CD4-positive, alpha-beta memory T cell (primary cell): ENCODE results near the gene PHKA2. TPM values are rescaled to one million over a fixed set of nuclear protein-coding genes. Genes with fewer than 3 reads are reported as not detected.

Experiments
- CTCF ChIA-PET: fragments of 350-600 bp; sonication (Branson Sonifier 250); formaldehyde crosslinking; loops from one replicate; lab custom pipeline; 2021; ENCODE audit warnings: inconsistent platforms; ENCODE audit not compliant: partially characterized antibody; lab: Charles Lee
- POLR2A ChIA-PET: fragments of 350-600 bp; sonication (Branson Sonifier 250); formaldehyde crosslinking; loops from one replicate; lab custom pipeline; 2021; ENCODE audit not compliant: partially characterized antibody; lab: Charles Lee
- DNase-seq, 5 donors: peaks; one replicate each; pipeline versions ENCODE4 v3.0.0 to v3.0.0-alpha.2; 2020 to 2022; ENCODE audit warnings: mixed read lengths in 1 of 5
- H3K27ac ChIP-seq: one replicate; pipeline ENCODE4 v1.7.0; 2013; ENCODE audit warnings: low read depth, low read length
- H3K27me3 ChIP-seq: 2 replicates; pipeline ENCODE4 v1.7.0; 2013; ENCODE audit warnings: mild to moderate bottlenecking, low read length, moderate library complexity; ENCODE audit not compliant: insufficient read depth
- H3K36me3 ChIP-seq: 2 replicates; pipeline ENCODE4 v1.7.0; 2013; ENCODE audit warnings: mild to moderate bottlenecking, low read length, moderate library complexity; ENCODE audit not compliant: insufficient read depth
- H3K4me1 ChIP-seq: 2 replicates; pipeline ENCODE4 v1.7.0; 2013; ENCODE audit warnings: mild to moderate bottlenecking, low read length, moderate library complexity; ENCODE audit not compliant: insufficient read depth
- H3K4me3 ChIP-seq, 2 donors: one replicate each; pipeline ENCODE4 v1.7.0; 2013; ENCODE audit warnings: low read length in 2 of 2, mild to moderate bottlenecking in 1 of 2
- H3K9me3 ChIP-seq, 2 donors: one replicate each; pipeline ENCODE4 v1.7.0; 2013; ENCODE audit warnings: low read length in 2 of 2, control low read depth in 1 of 2; ENCODE audit not compliant: control insufficient read depth in 1 of 2
- H3K27ac Mint-ChIP-seq, 7 donors: one replicate each; pipeline ENCODE4 v1.8.0; 2020 to 2021; ENCODE audit warnings: mixed read lengths in 7 of 7, mild to moderate bottlenecking in 6 of 7, inconsistent platforms in 3 of 7, moderate library complexity in 3 of 7
- H3K27me3 Mint-ChIP-seq, 2 donors: one replicate each; pipeline ENCODE4 v1.8.0; 2020 to 2021; ENCODE audit warnings: mixed read lengths in 2 of 2
- H3K36me3 Mint-ChIP-seq, 2 donors: one replicate each; pipeline ENCODE4 v1.8.0; 2020 to 2021; ENCODE audit warnings: mixed read lengths in 2 of 2, inconsistent platforms in 1 of 2, mild to moderate bottlenecking in 1 of 2
- H3K4me1 Mint-ChIP-seq, 4 donors: one replicate each; pipeline ENCODE4 v1.8.0; 2020 to 2021; ENCODE audit warnings: mixed read lengths in 4 of 4, mild to moderate bottlenecking in 1 of 4
- H3K4me3 Mint-ChIP-seq, 8 donors: one replicate each; pipeline ENCODE4 v1.8.0; 2020 to 2021; ENCODE audit warnings: mixed read lengths in 8 of 8, mild to moderate bottlenecking in 7 of 8, moderate library complexity in 6 of 8, inconsistent platforms in 3 of 8
- H3K9me3 Mint-ChIP-seq, 8 donors: one replicate each; pipeline ENCODE4 v1.8.0; 2020 to 2021; ENCODE audit warnings: mixed read lengths in 8 of 8, mild to moderate bottlenecking in 5 of 8, inconsistent platforms in 3 of 8, moderate library complexity in 1 of 8
- intact Hi-C: fragments of 100-400 bp; cut with micrococcal nuclease; formaldehyde crosslinking; loops from one replicate; pipeline ENCODE4 v1.15.1; 2023
- polyA plus RNA-seq, 2 donors: library from polyadenylated mRNA; unstranded; fragments of 300-500 nt; fragmentation: Illumina TruSeq; gene quantifications; one replicate each; pipeline ENCODE4 v1.2.3, GENCODE V29; 2021
- total RNA-seq, 2 experiments: library from RNA; stranded (reverse); gene quantifications; one replicate each; pipeline ENCODE4 v1.2.3, GENCODE V29; 2021

Gene PHKA2
- total and polyA plus RNA-seq, 4 experiments from 2014 or later = 6.5 to 52.5 (median 28.0) TPM

GRCh38 chrX:18934708-18935107 lies 49.2 kb downstream of the PHKA2 start:
- no peak for DNase-seq
- Mint-ChIP-seq H3K27me3 (no peaks in the 10 kb centered on the region), H3K4me3 (no peak overlapping the region), H3K9me3 (no peaks in the 10 kb centered on the region), H3K4me1 (no peaks in the 10 kb centered on the region), H3K27ac (no peak overlapping the region), H3K36me3 (peaks cover 24 to 29% of the 10 kb centered on the region in 2 donors)
- Histone ChIP-seq H3K4me1 (no peaks in the 10 kb centered on the region), H3K4me3 (no peak overlapping the region), H3K36me3 (no peaks in the 10 kb centered on the region), H3K27me3 (no peaks in the 10 kb centered on the region), H3K9me3 (no peaks in the 10 kb centered on the region), H3K27ac (no peak overlapping the region)
- intact Hi-C loops = no loop called here
- ChIA-PET CTCF (interaction anchor here (4.5 kb wide), 1 partner anchor 399 kb away, joined by 15 read pairs; no protein-coding TSS in a partner anchor), POLR2A (no interaction called here)

- no peak overlapping the region for H3K4me3 ChIP-seq
- H3K9me3 Mint-ChIP-seq = peaks cover 0 to under 1% (median 0%) of the 10 kb centered on the region in 8 donors
- no peaks in the 10 kb centered on the region for H3K27me3 ChIP-seq
- H3K27me3 Mint-ChIP-seq = no peaks in the 10 kb centered on the region
- H3K4me3 Mint-ChIP-seq = no peak overlapping the region
- DNase-seq = no peak
- intact Hi-C loops = no loop called here
- CTCF ChIA-PET = interaction anchor here (4.5 kb wide), 1 partner anchor 400 kb away, joined by 15 read pairs; no protein-coding TSS in a partner anchor
- no peaks in the 10 kb centered on the region for H3K4me1 Mint-ChIP-seq
- no peaks in the 10 kb centered on the region for H3K4me1 ChIP-seq
- H3K36me3 Mint-ChIP-seq = peaks cover 19 to 25% of the 10 kb centered on the region in 2 donors
- no peak overlapping the region for H3K27ac ChIP-seq
- H3K36me3 ChIP-seq = no peaks in the 10 kb centered on the region
- H3K27ac Mint-ChIP-seq = no peak overlapping the region
- no peaks in the 10 kb centered on the region for H3K9me3 ChIP-seq
- POLR2A ChIA-PET = no interaction called here
Measured at GRCh38 chrX:18933617-18934016, 50.3 kb downstream of the PHKA2 start.

GRCh38 chrX:18931972-18932371 lies 51.9 kb downstream of the PHKA2 start:
- ChIA-PET CTCF (interaction anchor here (4.5 kb wide), 1 partner anchor 401 kb away, joined by 15 read pairs; no protein-coding TSS in a partner anchor), POLR2A (no interaction called here)
- H3K4me1 ChIP-seq = no peaks in the 10 kb centered on the region
- Mint-ChIP-seq H3K36me3 (peaks cover 9 to 20% of the 10 kb centered on the region in 2 donors), H3K9me3 (peaks cover 0 to 2% (median 0%) of the 10 kb centered on the region in 8 donors), H3K27ac (no peak overlapping the region), H3K27me3 (no peaks in the 10 kb centered on the region), H3K4me3 (no peak overlapping the region), H3K4me1 (no peaks in the 10 kb centered on the region)
- no peak for DNase-seq
- no peak overlapping the region for H3K27ac ChIP-seq
- intact Hi-C loops = no loop called here
- H3K27me3 ChIP-seq = no peaks in the 10 kb centered on the region
- H3K9me3 ChIP-seq = no peaks in the 10 kb centered on the region
- no peak overlapping the region for H3K4me3 ChIP-seq
- H3K36me3 ChIP-seq = no peaks in the 10 kb centered on the region

- H3K9me3 Mint-ChIP-seq = peaks cover 0 to 4% (median 0%) of the 10 kb centered on the region in 8 donors
- no peak overlapping the region for H3K4me3 Mint-ChIP-seq
- H3K4me3 ChIP-seq = no peak overlapping the region
- no peaks in the 10 kb centered on the region for H3K27me3 ChIP-seq
- no peaks in the 10 kb centered on the region for H3K4me1 ChIP-seq
- no peak overlapping the region for H3K27ac ChIP-seq
- no peaks in the 10 kb centered on the region for H3K9me3 ChIP-seq
- intact Hi-C loops = no loop called here
- ChIA-PET CTCF (no interaction called here), POLR2A (no interaction called here)
- peaks cover 7% of the 10 kb centered on the region for H3K36me3 ChIP-seq
- H3K27me3 Mint-ChIP-seq = no peaks in the 10 kb centered on the region
- H3K4me1 Mint-ChIP-seq = no peaks in the 10 kb centered on the region
- DNase-seq = no peak
- peaks cover 5 to 24% of the 10 kb centered on the region in 2 donors for H3K36me3 Mint-ChIP-seq
- H3K27ac Mint-ChIP-seq = no peak overlapping the region
Measured at GRCh38 chrX:18929775-18930174, 54.1 kb downstream of the PHKA2 start.

DNA sequence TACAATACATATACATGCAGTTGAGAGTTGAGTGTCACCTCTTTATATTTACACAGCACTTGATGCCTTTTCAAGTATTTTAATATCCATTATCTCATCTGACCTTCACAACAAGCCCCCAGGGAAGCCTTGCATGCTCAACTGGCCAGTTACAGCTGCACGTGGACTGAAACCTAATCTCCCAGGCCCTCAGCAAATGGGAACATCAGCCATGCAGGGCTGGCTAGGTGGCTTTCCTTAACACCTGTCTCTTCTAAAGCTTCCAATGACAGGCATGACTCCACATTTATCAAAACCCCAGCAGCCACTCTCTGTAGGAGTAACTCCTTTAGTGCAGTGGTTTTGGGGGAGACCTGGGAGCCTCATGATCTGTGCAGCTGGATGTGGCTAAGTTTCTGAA lies 56.4 kb downstream of the PHKA2 start:
- ChIA-PET CTCF (no interaction called here), POLR2A (no interaction called here)
- no peak for DNase-seq
- no peak overlapping the region for H3K27ac Mint-ChIP-seq
- Histone ChIP-seq H3K36me3 (peaks cover 7% of the 10 kb centered on the region), H3K27me3 (no peaks in the 10 kb centered on the region), H3K27ac (no peak overlapping the region), H3K4me3 (no peak overlapping the region), H3K4me1 (no peaks in the 10 kb centered on the region), H3K9me3 (no peaks in the 10 kb centered on the region)
- H3K27me3 Mint-ChIP-seq = no peaks in the 10 kb centered on the region
- peaks cover 0 to 28% of the 10 kb centered on the region in 2 donors for H3K36me3 Mint-ChIP-seq
- H3K9me3 Mint-ChIP-seq = peaks cover 0 to 4% (median 0%) of the 10 kb centered on the region in 8 donors
- no peaks in the 10 kb centered on the region for H3K4me1 Mint-ChIP-seq
- intact Hi-C loops = no loop called here
- H3K4me3 Mint-ChIP-seq = no peak overlapping the region

- Mint-ChIP-seq H3K27me3 (no peaks in the 10 kb centered on the region), H3K27ac (no peak overlapping the region), H3K36me3 (peaks cover 0 to 32% of the 10 kb centered on the region in 2 donors), H3K4me3 (no peak overlapping the region), H3K9me3 (peaks cover 0 to 4% (median 0%) of the 10 kb centered on the region in 8 donors), H3K4me1 (no peaks in the 10 kb centered on the region)
- H3K4me1 ChIP-seq = no peaks in the 10 kb centered on the region
- no peak overlapping the region for H3K27ac ChIP-seq
- CTCF ChIA-PET = no interaction called here
- no peak for DNase-seq
- intact Hi-C loops = no loop called here
- H3K4me3 ChIP-seq = no peak overlapping the region
- H3K9me3 ChIP-seq = no peaks in the 10 kb centered on the region
- POLR2A ChIA-PET = no interaction called here
- H3K36me3 ChIP-seq = peaks cover 7% of the 10 kb centered on the region
- no peaks in the 10 kb centered on the region for H3K27me3 ChIP-seq
Measured at GRCh38 chrX:18924507-18925088, 59.3 kb downstream of the PHKA2 start.

- Mint-ChIP-seq H3K36me3 (peaks cover 25 to 39% of the 10 kb centered on the region in 2 donors), H3K4me1 (no peaks in the 10 kb centered on the region), H3K27me3 (no peaks in the 10 kb centered on the region), H3K4me3 (no peak overlapping the region), H3K9me3 (no peaks in the 10 kb centered on the region), H3K27ac (no peak overlapping the region)
- Histone ChIP-seq H3K4me3 (no peak overlapping the region), H3K4me1 (no peaks in the 10 kb centered on the region), H3K9me3 (no peaks in the 10 kb centered on the region), H3K36me3 (peaks cover 11% of the 10 kb centered on the region), H3K27me3 (no peaks in the 10 kb centered on the region), H3K27ac (no peak overlapping the region)
- POLR2A ChIA-PET = no interaction called here
- CTCF ChIA-PET = no interaction called here
- intact Hi-C loops = no loop called here
- DNase-seq = no peak
Measured at GRCh38 chrX:18920566-18920965, 63.3 kb downstream of the PHKA2 start.
